ENCODE results near the gene RLN2. TPM values are rescaled to one million over a fixed set of nuclear protein-coding genes. Genes with fewer than 3 reads are reported as not detected.

Gene RLN2
- polyA plus RNA-seq, 3 donors: 1.8 to 2.7 (median 2.5) TPM

- DNase-seq: peak; percentile 8
These were observed 35.2 kb downstream of the RLN2 start for GRCh38 chr9:5269249-5269715.

- DNase-seq: no peak
These were observed 38.6 kb downstream of the RLN2 start for GRCh38 chr9:5265939-5266338.

GRCh38 chr9:5264219-5264595, 40.3 kb downstream of the RLN2 start:
- no peak for DNase-seq

- DNase-seq: peak; percentile 3
These were observed 40.9 kb downstream of the RLN2 start for GRCh38 chr9:5263351-5264218.

Other genes with a start within 250 kb of the RLN2 start
- under 1 TPM; 0.09 to 0.38 (median 0.37) TPM for gene INSL6, start 119.1 kb downstream of the RLN2 start, polyA plus RNA-seq (ENCODE audit: insufficient read length in 3 of 3)
- gene INSL4, start 73.3 kb downstream of the RLN2 start, polyA plus RNA-seq (ENCODE audit: insufficient read length in 3 of 3): not detected
- under 1 TPM; 0.37 to 0.65 (median 0.65) TPM for gene RLN1, start 35.2 kb upstream of the RLN2 start, polyA plus RNA-seq (ENCODE audit: insufficient read length in 3 of 3)
- 10 to 100 TPM; 31.4 to 40.4 (median 36.0) TPM for gene PLGRKT, start 133.2 kb upstream of the RLN2 start, polyA plus RNA-seq (ENCODE audit: insufficient read length in 3 of 3)
- 1 to 10 TPM in 1 of 3 donors, under 1 TPM in 2; 0.73 to 1.3 (median 0.93) TPM for gene CD274, start 145.8 kb upstream of the RLN2 start, polyA plus RNA-seq (ENCODE audit: insufficient read length in 3 of 3)
- gene PDCD1LG2, start 205.8 kb upstream of the RLN2 start, polyA plus RNA-seq (ENCODE audit: insufficient read length in 3 of 3): under 1 TPM; 0.07 to 0.12 (median 0.09) TPM